GM10248 (cell line): ENCODE results near the gene VAC14.

Experiments
- CTCF ChIA-PET: fragments of 300-600 bp; sonication (Branson Sonifier 250); formaldehyde crosslinking; extraction: SDS; loops from one replicate; lab custom pipeline; 2021; ENCODE audit warnings: antibody characterized with exemption; lab: Yijun Ruan, JAX
- POLR2A ChIA-PET: fragments of 350-650 bp; sonication (Branson Sonifier 250); formaldehyde crosslinking; extraction: SDS; loops from one replicate; lab custom pipeline; 2020; ENCODE audit warnings: antibody characterized with exemption; lab: Yijun Ruan, JAX
- DNase-seq: peaks from one replicate; pipeline ENCODE4 v3.0.0; 2012; ENCODE audit errors: extremely low spot score
- TF ChIP-seq, protein P1 (sequence below): IDR thresholded peaks from 2 replicates; pipeline ENCODE4 v1.5.1; 2012; ENCODE audit warnings: mild to moderate bottlenecking, low read depth; ENCODE audit errors: extremely low read depth, missing control alignments, control extremely low read depth

Gene VAC14

DNA sequence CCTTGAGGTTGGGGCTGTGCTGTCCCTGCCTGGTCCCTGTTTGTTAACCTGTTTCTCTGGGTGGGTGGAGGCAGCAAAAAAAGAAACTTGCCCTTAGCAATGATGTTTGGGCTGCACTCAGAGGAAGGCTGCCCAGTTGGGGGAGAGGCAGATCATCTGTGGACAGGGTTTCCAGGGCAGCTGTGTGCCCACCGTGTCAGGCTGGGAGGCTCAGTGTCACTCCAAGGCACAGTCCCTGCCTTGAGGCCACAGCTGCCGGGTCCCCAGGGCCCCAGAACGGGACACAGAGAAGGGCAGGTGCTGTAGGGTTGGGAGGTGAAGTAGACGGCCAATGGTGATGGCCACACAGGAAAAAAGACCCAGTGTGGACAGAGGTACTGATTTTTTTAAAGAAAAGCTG lies 150.7 kb downstream of the VAC14 start:
- TF ChIP-seq, protein P1, sequence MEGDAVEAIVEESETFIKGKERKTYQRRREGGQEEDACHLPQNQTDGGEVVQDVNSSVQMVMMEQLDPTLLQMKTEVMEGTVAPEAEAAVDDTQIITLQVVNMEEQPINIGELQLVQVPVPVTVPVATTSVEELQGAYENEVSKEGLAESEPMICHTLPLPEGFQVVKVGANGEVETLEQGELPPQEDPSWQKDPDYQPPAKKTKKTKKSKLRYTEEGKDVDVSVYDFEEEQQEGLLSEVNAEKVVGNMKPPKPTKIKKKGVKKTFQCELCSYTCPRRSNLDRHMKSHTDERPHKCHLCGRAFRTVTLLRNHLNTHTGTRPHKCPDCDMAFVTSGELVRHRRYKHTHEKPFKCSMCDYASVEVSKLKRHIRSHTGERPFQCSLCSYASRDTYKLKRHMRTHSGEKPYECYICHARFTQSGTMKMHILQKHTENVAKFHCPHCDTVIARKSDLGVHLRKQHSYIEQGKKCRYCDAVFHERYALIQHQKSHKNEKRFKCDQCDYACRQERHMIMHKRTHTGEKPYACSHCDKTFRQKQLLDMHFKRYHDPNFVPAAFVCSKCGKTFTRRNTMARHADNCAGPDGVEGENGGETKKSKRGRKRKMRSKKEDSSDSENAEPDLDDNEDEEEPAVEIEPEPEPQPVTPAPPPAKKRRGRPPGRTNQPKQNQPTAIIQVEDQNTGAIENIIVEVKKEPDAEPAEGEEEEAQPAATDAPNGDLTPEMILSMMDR: no peak
- CTCF ChIA-PET: interaction anchor here (1.1 kb wide), 1 partner anchor 270 kb away, joined by 3 read pairs; no protein-coding TSS in a partner anchor
- POLR2A ChIA-PET: no interaction called here
- no peak for DNase-seq

- TF ChIP-seq, protein P1: no peak
- POLR2A ChIA-PET: no interaction called here
- no peak for DNase-seq
- CTCF ChIA-PET: interaction anchor here (1.3 kb wide), 1 partner anchor 14 kb away, joined by 3 read pairs; no protein-coding TSS in a partner anchor
Measured at GRCh38 chr16:70649300-70649699, 151.7 kb downstream of the VAC14 start.

GRCh38 chr16:70648606-70649005 lies 152.4 kb downstream of the VAC14 start:
- CTCF ChIA-PET: interaction anchor here (1.3 kb wide), 1 partner anchor 13 kb away, joined by 3 read pairs; no protein-coding TSS in a partner anchor
- POLR2A ChIA-PET: interaction anchor here (0.6 kb wide), 1 partner anchor 824 kb away, joined by 4 read pairs; no protein-coding TSS in a partner anchor
- TF ChIP-seq, protein P1: no peak

DNA sequence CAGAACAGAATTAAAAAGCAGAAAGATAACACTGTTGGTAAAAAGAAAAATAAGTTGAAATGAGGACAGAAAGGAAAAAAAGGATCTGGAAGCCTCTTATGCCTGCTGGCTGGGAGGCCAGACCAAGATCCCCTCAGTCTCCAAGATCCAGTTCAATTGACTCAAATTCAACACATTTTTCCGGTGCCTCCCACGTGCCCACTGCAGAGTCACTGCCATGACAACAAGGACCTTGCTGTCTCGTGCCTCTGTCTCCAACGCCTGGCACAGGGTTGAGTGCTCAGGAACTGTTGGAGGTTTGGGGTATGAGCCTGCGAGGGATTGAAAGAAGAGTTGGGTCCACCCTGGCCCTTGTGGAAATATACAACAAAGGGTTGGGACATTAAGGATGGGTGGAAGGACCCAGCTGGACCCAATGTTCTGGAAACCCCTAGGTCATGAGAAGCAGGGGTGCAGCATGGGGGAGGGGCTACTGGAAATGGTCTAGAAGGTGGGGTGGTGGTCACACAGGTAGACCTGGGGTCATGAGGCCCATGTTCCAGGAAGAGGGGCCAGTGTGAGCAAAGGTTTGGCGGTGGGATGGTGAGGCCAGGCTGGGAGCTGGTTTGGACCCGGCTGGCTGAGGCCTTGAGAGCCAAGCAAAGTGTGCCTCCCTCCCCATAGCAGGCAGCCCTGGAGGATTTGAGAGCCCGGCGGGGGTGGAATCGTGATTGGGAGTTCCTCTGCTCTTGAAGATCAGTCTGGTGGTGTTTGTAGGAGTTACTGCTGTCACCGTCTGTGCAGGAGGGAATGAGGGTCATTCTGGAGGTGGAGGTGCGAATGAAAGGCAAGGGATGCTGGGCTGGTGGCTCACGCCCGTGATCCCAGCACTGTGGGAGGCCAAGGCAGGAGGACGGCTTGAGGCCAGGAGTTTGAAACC lies 153.3 kb downstream of the VAC14 start:
- ChIA-PET POLR2A (no interaction called here), CTCF (no interaction called here)
- DNase-seq: no peak
- TF ChIP-seq, protein P1: no peak

More at GRCh38 chr16:70648606-70649005, 152.4 kb downstream of the VAC14 start:
- no peak for DNase-seq

- DNase-seq: no peak
- TF ChIP-seq, protein P1: no peak
- ChIA-PET CTCF (no interaction called here), POLR2A (no interaction called here)
Measured at GRCh38 chr16:70646260-70647241, 154.4 kb downstream of the VAC14 start, which contains the start of gene IL34. IL34 (plus strand) TSS chr16:70646559; CDS start chr16:70646948, 389 bp downstream.
